NT2/D1 (cell line): ENCODE results near the gene SYT12.
"Not testable (repeated sequence)": the region's sequence is repeated elsewhere in the genome, so short reads cannot be mapped to it uniquely, and the experiment has no call there.

Source experiments
- DNase-seq: peaks from one replicate; pipeline ENCODE4 v3.0.0-alpha.2; 2011; ENCODE audit warnings: low read depth, low spot score
- H3K27me3 ChIP-seq: 2 replicates; pipeline ENCODE4 v1.6.0; 2011; ENCODE audit warnings: mild to moderate bottlenecking; ENCODE audit not compliant: insufficient read length, insufficient read depth
- H3K36me3 ChIP-seq: 2 replicates; pipeline ENCODE4 v1.6.1; 2011; ENCODE audit warnings: mild to moderate bottlenecking, low read length, mixed read lengths; ENCODE audit not compliant: insufficient read depth, insufficient read length
- H3K4me1 ChIP-seq: 2 replicates; pipeline ENCODE4 v1.5.1; 2011; ENCODE audit not compliant: insufficient read depth, insufficient read length
- H3K4me3 ChIP-seq: 2 replicates; pipeline ENCODE4 v1.5.1; 2011; ENCODE audit warnings: low read depth; ENCODE audit not compliant: insufficient read length
- H3K9ac ChIP-seq: 2 replicates; pipeline ENCODE4 v1.6.0; 2011; ENCODE audit warnings: low read depth; ENCODE audit not compliant: insufficient read length
- H3K9me3 ChIP-seq: 2 replicates; pipeline ENCODE4 v1.5.1; 2011; ENCODE audit warnings: mild to moderate bottlenecking, low read length; ENCODE audit not compliant: insufficient read depth
- SUZ12 ChIP-seq: IDR thresholded peaks from 2 replicates; pipeline ENCODE4 v1.6.1; 2011; ENCODE audit not compliant: insufficient read length, insufficient read depth; ENCODE audit errors: extremely low read depth
- YY1 ChIP-seq: IDR thresholded peaks from 2 replicates; pipeline ENCODE4 v1.6.1; 2011; ENCODE audit not compliant: insufficient read length, insufficient read depth
- ZNF274 ChIP-seq: IDR thresholded peaks from 2 replicates; pipeline ENCODE4 v1.6.1; 2011; ENCODE audit warnings: mild to moderate bottlenecking, low read depth, low read length

Gene SYT12

DNA sequence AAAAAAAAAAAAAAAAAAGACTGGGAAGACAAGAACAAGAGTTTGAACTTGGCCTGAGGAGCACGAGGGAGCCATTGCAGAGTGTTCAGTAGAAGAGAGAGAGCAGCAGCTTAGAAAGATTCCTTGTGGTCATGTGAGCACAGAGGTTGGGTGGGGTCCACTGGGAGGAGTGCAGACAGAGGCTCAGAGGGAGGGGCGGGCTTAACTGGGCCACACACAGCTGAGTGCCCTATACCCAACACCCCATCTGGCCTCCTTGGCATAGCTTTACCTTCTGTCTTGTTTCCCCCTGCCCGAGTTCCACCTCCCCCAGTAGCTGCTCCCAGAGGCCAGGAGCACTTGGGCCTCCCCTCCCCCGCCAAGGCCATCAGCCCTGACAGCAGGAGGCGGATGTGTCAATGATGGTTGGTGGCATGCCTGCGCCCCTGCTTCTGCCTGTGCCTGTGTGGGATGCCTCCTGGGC lies 35.7 kb upstream of the SYT12 start:
- TF ChIP-seq ZNF274 (no peak), SUZ12 (no peak), YY1 (no peak)
- Histone ChIP-seq H3K9ac (no peak overlapping the region), H3K27me3 (no peaks in the 10 kb centered on the region), H3K4me1 (peaks cover 26% of the 10 kb centered on the region), H3K9me3 (no peaks in the 10 kb centered on the region), H3K36me3 (no peaks in the 10 kb centered on the region), H3K4me3 (no peak overlapping the region)
- DNase-seq = peak; percentile 63

DNA sequence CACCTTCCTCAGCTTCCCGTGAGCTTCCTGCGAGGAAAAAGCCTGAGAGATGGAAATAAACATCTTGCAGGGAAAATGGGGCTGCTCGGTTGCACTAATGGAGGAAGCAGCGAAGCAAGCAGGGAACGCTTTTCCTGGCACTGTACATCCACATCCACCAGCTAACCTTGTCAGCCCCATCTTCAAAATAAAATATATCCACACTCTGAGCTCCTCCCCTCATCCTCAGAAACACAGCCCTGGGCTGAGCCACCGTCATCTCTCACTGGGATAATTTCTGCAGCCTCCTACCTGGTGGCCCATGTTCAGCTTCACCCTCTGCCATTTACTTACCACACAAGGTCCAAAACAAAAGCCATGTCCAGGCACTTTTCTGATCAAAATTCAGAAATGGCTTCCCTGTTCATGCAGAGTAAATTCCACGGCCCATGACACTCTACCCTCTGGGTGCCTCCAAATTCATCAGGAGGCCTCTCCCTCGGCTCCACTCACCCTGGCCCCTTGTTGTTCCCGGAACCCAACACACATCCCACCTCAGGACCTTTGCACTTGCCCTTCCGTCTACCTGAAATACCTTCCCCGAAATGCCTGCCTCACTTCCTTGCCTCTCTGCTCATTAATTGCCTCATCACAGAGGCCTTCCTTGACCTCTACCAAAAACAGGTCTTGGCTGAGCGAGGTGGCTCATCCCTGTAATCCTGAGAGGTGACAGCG lies 34.9 kb upstream of the SYT12 start:
- DNase-seq = no peak
- no peaks in the 10 kb centered on the region for H3K9me3 ChIP-seq
- H3K4me3 ChIP-seq = no peak overlapping the region
- no peaks in the 10 kb centered on the region for H3K36me3 ChIP-seq
- TF ChIP-seq SUZ12 (no peak), ZNF274 (no peak), YY1 (no peak)
- H3K27me3 ChIP-seq = no peaks in the 10 kb centered on the region
- H3K9ac ChIP-seq = no peak overlapping the region
- H3K4me1 ChIP-seq = peaks cover 26% of the 10 kb centered on the region

DNA sequence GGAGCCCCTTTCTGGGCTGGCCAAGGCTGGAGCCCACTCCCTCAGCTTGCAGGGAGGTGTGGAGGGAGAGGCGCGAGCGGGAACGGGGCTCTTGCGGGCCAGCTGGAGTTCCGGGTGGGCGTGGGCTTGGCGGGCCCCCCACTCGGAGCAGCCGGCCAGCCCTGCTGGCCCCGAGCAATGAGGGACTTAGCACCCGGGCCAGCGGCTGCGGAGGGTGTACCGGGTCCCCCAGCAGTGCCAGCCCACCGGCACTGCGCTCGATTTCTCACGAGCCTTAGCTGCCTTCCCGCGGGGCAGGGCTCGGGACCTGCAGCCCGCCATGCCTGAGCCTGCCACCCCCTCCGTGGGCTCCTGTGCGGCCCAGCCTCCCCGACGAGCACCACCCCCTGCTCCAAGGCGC lies 34.2 kb upstream of the SYT12 start:
- not testable (repeated sequence) for H3K9ac ChIP-seq, H3K4me3 ChIP-seq, H3K36me3 ChIP-seq, H3K9me3 ChIP-seq, H3K27me3 ChIP-seq, DNase-seq
- peaks cover 26% of the 10 kb centered on the region for H3K4me1 ChIP-seq

DNA sequence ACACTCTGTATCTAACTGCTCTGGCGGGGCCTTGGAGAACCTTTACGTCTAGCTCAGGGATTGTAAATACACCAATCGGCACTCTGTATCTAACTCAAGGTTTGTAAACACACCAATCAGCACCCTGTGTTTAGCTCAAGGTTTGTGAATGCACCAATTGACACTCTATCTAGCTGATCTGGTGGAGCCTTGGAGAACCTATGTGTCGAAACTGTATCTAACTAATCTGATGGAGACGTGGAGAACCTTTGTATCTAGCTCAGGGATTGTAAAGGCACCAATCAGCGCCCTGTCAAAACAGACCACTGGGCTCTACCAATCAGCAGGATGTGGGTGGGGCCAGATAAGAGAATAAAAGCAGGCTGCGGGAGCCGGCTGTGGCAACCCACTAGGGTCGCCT lies 33.6 kb upstream of the SYT12 start:
- H3K36me3 ChIP-seq, H3K4me3 ChIP-seq, DNase-seq, H3K9ac ChIP-seq, H3K9me3 ChIP-seq, H3K27me3 ChIP-seq: not testable (repeated sequence)
- H3K4me1 ChIP-seq = peaks cover 26% of the 10 kb centered on the region

DNA sequence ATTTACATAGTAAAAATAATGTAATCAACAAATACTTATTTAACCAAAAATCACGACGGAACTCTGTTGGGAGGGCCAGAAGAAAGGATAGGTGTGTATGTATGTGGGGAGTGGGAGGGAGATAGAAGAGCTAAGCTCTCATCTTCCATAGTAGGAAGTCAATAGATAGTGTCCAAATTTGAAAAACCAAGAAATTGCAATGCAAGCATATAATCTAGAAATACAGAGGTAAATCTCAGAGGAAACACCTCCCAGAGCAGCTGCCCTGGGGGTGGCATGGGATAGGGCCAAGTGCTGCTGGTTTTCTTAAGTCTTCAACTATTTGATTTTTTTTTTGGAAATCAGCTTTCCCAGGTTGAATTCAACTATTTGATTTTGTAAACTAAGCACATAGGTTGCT lies 30.9 kb upstream of the SYT12 start:
- no peak for DNase-seq
- H3K36me3 ChIP-seq = no peaks in the 10 kb centered on the region
- H3K9ac ChIP-seq = no peak overlapping the region
- no peaks in the 10 kb centered on the region for H3K9me3 ChIP-seq
- no peak for TF ChIP-seq SUZ12
- no peak for TF ChIP-seq ZNF274
- no peak for TF ChIP-seq YY1
- no peak overlapping the region for H3K4me3 ChIP-seq
- peaks cover 10% of the 10 kb centered on the region for H3K4me1 ChIP-seq
- no peaks in the 10 kb centered on the region for H3K27me3 ChIP-seq

DNA sequence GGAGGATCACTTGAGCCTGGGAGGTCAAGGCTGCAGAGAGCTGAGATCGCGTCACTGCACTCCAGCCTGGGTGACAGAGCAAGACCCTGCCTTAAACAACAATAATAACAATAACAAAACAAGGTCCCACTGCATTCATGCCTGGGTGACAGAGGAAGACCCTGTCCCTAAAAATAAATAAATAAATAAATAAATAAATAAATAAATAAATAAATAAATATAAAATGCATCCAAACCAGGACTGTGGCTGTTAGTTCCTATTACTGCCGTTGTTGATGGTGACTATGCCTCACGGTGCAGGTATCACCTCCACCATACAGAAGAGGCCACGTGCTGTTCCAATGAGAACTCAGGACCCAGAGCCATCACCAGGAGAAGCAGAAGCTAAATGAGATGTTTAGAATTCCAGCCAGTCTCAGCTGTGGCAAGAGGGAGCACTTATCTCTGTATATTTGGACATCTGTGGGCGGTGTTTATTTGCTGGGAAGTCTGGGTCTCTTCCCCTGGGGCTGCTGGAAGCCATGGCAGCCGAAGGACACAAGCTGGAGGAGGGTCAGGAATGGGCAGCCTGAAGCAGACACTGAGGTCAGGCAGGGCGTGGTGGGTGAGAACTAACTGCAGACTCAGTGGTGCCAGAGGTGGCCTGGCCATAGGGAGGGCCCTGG lies 26.2 kb upstream of the SYT12 start:
- no peak for DNase-seq
- H3K27me3 ChIP-seq = no peaks in the 10 kb centered on the region
- no peaks in the 10 kb centered on the region for H3K9me3 ChIP-seq
- TF ChIP-seq YY1 (no peak), ZNF274 (no peak), SUZ12 (no peak)
- H3K9ac ChIP-seq = no peak overlapping the region
- peaks cover 3% of the 10 kb centered on the region for H3K4me1 ChIP-seq
- H3K36me3 ChIP-seq = no peaks in the 10 kb centered on the region
- no peak overlapping the region for H3K4me3 ChIP-seq

DNA sequence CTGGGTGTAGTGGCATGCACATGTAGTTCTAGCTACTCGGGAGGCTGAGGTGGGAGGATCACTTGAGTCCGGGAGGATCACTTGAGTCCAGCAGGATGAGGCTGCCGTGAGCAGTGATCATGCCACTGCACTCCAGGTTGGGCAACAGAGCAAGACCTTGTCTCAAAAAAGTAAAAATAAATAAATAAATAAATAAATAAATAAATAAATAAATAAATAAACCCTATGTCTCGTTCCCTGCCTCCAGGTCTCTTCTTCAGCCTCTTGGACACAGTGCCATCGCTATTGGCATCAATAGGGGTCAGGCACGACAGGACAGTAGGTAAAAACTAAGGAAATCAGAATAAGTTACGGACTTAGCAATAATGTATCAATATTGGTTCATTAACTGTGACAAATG lies 23.4 kb upstream of the SYT12 start:
- Histone ChIP-seq H3K9me3 (no peaks in the 10 kb centered on the region), H3K36me3 (no peaks in the 10 kb centered on the region), H3K4me1 (peaks cover 13% of the 10 kb centered on the region), H3K27me3 (no peaks in the 10 kb centered on the region), H3K9ac (no peak overlapping the region), H3K4me3 (no peak overlapping the region)
- TF ChIP-seq YY1 (no peak), SUZ12 (no peak), ZNF274 (no peak)
- DNase-seq = no peak
